CD4-positive, alpha-beta T cell treated with Interleukin-6 for 4 hours (primary cell): Measurements from ENCODE around the gene ROS1.
"Not testable (repeated sequence)": the region's sequence is repeated elsewhere in the genome, so short reads cannot be mapped to it uniquely, and the experiment has no call there.

Experiments used
- DNase-seq: peaks from one replicate; pipeline ENCODE4 v3.0.0-alpha.2; 2020; ENCODE audit warnings: mixed read lengths

The ROS1 gene

DNA sequence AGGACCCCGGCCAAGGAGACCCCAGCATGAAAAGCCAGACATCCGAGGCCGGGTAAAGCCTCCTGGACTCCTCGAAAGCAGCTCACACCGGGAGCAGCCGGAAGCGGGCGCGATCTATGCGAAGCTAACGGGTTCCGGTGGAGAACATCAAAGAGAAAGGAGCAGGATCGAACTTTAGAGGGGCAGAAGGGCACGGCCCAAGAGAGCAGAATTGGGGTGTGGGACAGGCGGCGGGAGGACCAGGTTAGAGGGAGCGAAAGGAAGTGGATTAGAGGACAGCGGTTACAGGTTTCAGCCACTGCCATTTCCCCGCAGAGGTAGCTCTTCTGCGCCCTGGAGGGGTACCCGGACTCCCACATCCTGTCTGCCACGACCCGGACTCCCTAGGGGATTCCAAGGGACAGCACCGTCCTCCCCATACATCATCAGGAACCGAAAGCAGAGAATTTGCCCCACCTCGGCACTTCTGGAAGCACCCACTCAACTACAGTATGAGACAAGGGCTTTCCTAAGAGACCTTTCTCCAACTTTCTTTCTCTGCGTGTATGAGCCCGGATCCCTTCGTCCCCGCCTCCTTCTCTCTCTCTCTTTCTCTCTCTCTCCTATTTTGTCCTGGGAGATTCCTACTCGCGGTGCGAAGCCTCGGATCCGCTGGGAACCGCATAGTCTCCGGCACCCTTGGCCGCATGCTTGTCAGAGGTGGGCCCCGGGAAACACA lies 160.9 kb downstream of the ROS1 start:
- DNase-seq = no peak

DNA sequence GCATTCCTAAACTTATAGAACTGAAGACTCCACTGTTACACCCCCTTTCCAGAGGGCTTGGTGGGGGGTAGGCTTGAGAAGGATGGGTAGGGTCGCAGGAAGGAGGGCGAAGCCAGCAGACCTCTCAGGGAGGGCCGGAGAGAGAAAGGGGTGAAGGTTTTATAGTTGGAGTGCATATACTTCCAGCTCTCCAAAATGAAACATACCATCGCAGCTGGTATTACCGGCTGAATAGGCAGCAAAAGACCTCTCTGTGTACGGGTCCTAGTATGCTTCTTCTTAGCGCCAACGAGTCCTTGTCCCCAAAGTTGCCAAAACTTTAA lies 161.4 kb downstream of the ROS1 start:
- no peak for DNase-seq

GRCh38 chr6:117263353-117263927 lies 162.3 kb downstream of the ROS1 start:
- DNase-seq = no peak

DNA sequence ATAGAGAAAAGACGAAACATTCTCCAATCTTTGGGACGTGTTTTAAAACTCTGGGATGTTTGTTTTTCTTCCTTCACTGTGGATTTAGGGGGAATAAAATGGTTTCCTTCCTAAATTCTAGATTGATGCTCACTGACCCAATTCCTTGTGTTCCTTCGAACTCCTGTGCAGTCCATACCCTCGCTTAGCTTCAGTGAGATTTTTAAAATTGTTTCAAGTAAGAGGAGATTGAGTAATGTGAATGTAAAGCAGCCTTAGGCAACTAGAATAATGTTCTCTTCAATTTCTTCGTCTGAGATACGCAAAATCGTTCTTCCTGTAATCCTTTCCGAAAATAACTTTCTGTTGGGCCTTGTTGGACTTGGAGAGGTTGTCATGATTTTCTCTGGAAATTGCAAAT lies 162.9 kb downstream of the ROS1 start:
- DNase-seq = no peak

- DNase-seq = no peak
These were observed 172.0 kb downstream of the ROS1 start for GRCh38 chr6:117253785-117254184.

DNA sequence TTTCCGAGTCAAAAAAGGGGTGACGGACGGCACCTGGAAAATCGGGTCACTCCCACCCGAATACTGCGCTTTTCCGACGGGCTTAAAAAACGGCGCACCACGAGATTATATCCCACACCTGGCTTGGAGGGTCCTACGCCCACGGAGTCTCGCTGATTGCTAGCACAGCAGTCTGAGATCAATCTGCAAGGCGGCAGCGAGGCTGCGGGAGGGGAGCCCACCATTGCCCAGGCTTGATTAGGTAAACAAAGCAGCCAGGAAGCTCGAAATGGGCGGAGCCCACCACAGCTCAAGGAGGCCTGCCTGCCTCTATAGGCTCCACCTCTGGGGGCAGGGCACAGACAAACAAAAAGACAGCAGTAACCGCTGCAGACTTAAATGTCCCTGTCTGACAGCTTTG lies 180.8 kb downstream of the ROS1 start:
- not testable (repeated sequence) for DNase-seq

DNA sequence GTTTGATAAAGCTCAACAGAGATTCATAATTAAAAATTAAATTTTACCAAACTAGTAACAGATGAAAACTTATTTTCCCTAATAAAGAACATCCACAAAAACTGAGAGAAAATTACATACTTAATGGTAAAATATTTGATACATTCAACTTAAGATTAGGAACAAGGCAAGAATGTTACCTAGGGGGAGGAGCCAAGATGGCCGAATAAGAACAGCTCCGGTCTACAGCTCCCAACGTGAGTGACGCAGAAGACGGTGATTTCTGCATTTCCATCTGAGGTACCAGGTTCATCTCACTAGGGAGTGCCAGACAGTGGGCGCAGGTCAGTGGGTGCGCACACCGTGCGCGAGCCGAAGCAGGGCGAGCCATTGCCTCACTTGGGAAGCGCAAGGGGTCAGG lies 181.2 kb downstream of the ROS1 start:
- not testable (repeated sequence) for DNase-seq
